ENCODE data around the gene FBLN2.

FBLN2 gene

DNA sequence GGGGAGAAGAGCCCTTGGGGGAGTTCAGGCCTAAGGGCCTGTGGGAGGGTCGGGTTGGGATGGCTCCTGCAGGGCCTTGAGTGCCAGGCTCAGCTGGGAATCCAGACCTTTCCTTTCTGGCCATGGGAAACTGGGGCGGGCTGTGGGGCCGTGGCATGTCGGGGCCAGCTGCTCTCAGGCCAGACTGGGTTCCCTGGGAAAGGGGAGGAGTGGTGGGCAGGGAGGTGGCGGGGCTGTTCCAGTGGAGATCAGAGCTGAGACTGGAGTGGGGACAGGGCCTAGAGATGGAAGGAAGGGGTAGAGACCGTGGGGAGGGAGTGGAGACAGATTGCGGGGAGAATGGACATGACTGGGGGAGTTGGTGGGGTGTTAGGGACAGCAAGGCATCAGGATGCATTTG lies 20.3 kb downstream of the FBLN2 start:
- no peak for DNase-seq

DNA sequence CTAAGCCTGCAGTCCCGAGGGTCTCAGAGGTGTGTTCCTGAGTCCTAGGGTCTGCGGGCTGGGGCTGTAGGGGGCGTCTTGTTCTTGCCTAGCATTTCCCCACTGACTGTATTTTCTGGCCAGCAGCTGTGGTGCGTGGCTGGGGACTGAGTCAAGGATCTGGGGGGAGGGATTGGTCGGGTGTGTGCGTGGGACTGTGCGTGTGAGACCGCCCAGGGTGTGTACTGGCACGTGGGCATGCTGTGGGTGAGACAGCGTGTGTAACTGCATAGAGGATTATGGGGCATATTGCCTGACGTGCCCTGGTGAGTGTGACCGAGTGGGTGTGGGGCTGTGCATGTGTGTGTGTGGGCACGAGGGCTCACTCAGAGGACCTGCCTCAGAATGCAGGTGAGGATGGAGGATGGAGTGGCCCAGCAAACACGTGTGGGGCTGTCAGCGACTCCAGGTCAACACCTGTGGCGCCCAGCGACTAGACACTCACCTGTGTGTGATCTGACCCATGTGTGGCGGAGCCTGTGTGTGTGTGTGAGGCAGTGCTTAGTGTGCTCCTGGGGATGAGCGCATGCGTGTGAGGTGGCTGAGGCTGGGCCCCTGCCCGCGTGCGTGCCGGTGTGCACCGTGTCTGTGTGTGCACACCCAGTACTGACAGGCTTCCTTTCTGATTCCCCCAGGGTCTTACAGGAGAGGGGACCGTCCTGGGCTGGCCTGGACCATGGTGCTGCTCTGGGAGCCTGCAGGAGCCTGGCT lies 20.9 kb downstream of the FBLN2 start:
- no peak for DNase-seq

DNA sequence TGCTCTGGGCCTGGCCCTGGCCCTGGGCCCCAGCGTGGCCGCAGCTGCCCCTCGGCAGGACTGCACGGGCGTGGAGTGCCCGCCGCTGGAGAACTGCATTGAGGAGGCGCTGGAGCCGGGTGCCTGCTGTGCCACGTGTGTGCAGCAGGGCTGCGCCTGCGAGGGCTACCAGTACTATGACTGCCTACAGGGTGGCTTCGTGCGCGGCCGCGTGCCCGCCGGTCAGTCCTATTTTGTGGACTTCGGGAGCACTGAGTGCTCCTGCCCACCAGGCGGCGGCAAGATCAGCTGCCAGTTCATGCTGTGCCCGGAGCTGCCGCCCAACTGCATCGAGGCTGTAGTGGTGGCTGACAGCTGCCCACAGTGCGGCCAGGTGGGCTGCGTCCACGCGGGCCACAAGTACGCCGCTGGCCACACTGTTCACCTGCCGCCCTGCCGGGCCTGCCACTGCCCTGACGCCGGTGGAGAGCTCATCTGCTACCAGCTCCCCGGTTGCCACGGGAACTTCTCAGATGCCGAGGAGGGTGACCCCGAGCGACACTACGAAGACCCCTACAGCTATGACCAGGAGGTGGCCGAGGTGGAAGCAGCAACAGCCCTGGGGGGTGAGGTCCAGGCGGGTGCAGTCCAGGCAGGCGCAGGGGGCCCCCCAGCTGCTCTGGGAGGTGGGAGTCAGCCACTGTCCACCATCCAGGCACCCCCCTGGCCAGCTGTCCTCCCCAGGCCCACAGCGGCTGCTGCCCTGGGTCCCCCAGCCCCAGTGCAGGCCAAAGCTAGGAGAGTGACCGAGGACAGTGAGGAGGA lies 21.7 kb downstream of the FBLN2 start:
- no peak for DNase-seq

DNA sequence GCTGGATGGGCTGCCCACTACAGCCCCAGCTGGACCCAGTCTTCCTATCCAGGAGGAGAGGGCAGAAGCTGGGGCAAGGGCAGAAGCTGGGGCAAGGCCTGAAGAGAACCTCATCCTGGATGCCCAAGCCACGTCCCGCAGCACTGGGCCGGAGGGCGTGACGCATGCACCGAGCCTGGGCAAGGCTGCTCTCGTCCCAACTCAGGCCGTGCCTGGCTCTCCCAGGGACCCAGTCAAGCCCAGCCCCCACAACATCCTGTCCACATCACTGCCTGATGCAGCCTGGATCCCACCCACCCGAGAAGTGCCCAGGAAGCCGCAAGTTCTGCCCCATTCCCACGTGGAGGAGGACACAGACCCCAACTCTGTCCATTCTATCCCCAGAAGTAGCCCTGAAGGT lies 22.3 kb downstream of the FBLN2 start:
- DNase-seq = no peak

DNA sequence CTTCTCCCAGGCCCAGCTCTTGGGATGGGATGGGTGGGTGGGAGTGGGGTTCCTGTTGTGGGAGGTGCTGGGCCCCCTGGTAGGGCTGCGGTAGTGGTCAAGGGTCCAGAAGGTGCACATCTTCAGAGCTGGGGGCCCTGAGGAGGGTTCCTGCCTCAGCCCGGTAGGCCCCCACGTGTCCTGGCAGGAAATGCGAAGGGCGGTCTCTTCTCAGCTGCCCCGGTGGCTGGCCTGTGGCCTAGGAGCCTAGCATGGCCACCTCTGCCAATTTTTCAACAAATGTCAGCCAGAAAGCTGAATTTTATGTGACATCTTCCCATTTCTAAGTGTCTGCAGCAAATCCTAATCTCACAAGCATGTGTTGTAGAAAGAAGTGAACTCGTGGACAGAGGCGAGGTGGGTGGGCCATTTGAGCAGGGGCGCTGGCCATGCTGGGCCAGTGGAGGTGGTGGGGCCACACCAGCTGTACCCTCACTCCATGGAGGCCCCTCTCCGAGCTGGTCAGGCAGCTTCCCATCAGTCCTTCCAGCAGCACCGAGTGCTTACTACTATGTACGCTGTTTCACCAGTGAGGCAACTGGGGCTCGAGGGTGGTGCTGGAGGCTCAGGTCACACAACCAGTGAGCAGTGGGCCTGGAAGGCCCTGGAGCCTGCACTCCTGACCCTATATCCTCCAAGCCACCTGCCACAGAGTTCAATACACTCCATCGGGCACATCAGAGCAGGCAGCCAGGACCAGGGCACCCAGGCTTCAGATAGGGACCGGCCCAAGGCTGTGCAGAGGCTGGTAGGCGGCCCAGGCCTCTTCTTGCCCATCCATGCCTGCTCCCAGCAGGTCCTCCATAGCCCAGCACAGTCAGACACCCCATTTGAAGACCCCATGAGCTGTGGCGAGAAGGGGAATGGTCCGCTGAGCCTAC lies 23.2 kb downstream of the FBLN2 start:
- DNase-seq = no peak

DNA sequence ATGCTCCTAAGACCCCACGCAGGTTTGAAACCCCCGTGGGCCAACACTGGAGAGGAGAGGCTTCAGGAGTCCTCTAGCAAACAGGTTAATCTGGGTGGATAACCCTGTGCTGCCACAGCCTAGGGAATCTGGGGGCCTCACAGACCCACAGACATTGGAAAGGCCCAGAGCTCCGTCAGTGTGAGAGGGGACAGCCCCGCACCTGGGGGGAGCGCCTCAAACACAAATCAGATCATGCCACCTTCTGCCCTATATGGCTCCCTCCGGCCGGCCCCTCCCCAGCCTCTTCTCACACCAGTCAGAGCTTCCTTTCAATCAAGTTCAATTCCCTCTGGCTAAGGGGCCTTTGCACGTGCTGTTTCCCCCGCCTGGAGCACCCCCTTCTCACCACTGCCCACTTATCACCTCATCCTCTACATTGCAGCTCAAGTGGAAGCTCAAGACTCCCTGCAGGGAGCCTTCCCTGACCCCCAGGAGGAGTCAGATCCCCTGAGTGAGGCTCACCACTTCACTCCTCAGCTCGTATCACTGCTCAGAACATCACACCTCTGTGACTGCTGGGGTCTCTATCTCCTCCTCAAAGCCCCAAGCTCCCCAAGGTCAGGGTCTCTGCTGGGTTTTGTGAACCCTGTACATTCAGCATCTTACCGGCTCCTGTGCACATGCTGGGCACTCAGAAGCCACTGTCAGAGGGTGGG lies 24.1 kb downstream of the FBLN2 start:
- DNase-seq = no peak

DNA sequence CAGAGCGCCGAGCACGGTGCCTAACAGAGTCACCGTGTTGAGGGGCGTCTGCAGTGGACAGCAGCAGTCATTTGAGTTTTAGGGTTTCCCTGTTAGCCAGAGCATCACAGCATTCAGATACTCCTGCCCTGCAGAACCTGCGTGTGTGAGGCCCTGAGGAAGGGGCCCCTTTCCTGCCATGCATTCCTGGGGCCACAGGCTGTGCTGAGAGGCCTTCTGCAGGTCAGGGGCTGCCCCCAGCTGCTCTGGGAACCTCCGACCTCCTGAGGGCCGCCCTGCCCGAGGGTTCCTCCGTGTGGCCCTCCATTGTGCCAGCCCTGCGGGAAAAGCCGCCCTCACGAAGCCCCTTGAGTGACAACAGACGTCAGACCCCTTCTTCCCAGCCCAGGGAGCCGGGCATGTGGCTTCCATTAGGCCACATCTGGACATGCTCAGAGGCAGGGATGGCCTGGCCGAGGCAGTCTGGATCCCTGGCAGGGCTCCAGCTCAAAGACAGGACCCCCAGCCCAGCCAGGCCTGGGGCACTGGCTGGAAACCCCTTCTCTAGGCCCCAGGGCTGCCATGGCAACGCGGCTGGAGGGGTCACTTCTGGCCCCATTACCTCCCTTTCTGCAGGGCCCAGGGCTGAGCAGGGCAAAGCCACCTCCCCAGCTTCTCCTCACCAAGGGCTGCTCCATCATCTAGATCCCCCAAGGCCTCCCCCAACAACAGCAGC lies 25.3 kb downstream of the FBLN2 start:
- DNase-seq = no peak

DNA sequence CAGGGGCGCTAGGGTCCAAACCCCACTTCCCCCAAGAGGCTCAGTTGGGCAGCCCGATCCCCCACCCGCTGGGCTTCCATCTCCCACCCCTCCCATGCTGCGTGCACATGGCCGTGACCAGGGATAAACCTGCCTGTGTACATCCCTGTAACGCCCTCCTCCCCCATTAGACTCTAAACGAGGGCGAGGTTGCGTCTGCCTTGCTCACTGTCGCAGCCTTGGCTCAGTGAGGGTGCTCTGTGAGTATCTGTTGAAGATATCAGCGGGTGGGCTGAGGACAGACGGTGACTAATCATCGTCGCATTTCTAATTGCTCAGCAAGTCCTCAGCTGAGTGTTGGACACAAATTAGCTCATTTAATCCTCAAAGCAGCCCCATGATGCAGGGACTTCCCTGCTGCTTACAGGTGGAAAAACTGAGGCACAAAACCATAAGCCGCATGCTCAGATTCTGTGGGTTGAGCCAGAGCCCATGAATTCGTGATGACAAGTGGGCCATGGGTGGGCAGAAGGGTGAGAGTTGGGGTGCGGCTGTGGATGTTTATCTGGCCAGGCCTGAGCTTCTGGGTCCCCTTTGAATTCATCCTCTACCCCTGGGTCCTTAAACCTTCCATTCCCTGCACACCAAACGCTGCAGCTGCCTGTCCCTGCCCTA lies 26.0 kb downstream of the FBLN2 start:
- no peak for DNase-seq

DNA sequence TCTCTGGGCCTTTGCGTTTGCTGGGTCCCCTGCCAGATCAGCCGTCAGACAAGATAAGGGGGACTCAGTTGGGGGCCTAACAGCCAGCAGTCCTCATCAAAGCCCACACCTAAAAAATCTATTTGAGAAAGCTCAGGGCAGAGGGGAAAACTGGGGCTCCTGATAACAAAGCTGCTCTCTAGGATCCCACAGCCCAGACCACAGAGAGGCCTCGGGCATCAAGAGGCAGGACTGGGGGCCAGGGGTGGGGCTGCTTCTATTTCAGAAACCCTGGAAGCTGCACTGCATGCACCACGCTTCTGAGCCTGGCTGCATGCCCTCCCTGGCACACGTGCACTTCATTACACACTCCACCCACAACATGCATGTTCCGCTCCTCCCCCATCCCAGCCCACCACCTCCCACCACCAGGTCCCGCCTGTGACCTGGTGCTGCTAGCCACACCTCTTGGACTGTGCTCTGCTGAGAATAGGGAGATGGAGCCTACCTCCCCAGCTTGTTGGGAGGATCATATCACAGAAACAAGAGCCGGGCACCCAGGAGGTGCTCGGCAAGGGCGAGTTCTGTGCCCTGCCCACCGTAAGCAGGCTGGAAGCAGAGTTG lies 26.6 kb downstream of the FBLN2 start:
- no peak for DNase-seq

DNA sequence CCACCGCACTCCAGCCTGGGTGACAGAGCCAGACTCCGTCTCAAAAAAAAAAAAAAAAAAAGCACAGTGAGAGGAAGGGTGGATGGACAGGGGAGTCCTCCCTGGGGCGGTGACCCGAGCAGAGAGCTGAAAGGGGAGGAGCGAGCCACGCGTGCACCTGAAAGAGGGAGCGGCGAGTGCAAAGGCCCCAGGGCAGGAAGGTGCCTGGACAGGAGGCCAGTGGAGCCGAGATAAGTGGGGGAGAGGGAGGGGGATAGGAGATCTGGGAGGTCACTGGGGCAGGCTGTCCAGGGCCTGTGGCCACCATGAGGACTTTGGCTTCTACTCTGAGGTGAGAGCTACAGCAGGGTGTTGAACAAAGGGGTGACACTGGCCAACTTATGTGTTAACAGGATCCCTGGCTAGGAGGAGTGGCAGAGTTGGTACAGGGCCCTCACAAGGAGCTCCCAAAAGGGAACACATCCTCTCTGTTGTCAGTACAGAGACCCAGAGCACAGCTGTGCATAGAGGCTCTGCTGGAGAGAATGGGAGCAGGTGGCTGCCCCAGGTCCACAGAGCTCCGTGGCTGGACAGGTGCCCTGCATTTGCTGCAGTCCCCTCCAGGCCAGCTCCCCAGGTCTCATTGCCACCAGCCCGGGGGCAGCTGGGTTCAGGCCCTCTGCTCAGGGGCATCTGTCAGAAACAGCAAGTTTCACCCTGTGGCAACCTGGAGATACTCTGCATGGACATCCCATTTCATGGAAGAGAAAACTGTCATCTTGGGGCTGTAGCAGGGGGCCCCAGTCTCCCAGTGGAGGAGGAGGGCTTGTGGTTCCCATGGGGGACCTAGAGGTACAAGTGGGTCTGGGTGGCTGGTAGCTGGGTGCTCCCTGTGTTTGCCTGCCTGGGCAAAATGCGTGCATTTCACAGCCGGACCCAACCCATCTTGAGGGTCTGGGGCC lies 28.5 kb downstream of the FBLN2 start:
- no peak for DNase-seq

DNA sequence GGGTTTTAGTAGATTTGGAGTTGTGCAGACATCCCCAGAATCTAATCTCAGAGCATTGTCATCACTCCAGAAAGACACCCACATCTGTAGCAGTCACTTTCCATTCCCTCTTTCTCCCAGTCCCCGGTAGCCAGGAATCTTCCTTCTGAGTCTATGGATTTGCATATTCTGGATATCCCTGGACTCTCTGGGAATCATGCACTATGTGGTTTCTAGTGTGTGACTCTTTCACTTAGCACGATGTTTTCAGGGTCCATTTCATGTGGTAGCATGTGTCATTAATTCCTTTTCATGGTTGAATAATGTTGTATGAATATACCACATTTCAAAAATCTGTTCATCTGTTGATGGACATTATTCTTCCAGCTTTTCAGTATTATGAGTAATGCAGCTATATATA lies 29.3 kb downstream of the FBLN2 start:
- DNase-seq = no peak

DNA sequence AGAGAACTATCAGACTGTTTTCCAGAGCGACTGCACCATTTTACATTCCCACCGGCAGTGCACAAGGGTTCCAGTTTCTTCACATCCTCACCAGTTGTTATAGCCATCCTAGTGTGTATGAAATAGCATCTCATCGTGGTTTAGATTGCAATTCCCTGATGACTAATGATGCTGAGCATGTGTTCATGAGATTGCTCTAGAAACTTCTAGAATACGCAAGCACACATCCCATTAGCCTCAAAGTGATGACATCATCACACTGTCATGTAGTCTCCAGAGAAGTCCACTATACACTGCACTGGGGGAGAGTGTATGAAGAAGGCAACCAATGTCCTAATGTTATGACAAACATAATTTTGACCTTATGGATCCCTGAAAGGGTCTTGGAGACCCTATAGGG lies 30.1 kb downstream of the FBLN2 start:
- peak; percentile 91 for DNase-seq

DNA sequence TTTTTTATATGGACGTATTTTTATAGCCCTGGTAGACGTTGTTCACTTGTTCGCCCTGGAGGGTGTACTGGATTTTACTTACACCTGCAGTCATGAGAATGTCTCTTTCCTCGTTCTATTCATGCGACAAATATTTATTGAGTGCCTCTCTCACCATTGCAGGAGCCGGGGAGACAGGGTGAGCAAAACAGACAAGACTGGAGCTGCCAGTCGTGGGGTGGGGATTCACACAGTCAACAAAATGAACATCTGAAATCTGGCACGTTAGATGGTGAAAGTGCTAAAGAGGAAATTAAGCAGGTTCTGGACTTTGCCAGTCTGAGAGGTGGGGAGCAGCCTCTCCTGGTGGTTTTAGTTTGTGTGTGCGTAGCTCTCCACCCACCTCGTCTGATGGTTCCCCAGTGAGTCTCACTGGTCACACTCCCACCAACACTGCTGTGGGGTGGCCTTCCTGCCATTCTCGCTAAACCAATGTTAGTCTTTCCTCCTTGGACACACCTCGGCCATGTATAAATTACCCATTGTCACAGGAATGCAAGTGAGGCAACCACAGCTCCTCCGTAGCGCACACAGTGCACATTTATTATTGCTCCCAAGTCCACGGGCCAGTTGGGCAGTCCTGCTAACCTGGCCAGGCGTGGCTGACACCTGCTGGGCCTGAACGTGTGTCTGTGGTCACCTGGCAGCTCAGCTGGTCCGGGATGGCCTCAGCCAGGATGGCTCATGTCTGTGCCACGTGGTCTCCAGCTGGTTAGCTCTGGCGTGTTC lies 31.5 kb downstream of the FBLN2 start:
- DNase-seq = no peak

DNA sequence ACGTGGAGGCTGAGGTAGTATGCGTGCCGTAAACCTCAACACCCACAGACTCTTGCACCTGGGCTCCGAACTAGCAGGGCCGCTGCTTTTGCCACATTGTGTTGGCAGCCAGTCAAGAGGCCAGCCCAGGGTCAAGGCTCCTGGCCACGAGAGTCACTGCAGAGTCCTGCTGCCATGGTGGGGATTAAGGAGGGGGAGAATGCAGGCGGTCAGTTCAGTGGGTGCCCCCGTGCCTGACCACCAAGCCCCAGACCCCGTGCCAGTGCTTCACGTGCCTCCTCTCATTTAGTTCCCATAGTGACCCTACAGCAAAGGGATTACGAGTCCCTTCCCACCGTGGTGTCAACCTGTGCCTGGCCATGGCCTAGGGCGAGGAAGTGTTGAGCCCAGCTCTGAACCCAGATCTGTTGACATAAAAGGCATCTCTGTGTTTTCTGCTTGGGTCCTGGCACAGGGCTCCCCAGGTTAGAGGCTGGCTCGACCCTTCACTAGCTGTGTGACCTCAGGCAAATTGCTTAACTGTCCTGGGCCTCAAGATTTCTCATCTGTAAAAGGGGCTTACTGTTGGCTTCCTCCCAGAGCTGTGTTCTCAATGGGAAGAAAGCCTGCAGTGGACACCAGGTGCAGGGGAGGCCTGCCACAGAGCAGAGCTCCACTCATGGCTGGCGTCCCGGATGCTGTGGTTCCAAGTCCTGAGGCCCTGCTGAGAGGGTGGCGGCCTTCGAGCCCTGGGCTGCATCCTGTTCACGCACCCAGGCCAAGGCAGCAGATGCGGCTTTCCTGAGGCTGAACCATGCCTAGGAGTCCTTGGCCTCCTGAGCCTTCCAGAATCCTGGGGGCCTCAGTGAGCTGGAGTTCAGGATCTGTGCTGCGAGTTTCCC lies 32.8 kb downstream of the FBLN2 start:
- no peak for DNase-seq

DNA sequence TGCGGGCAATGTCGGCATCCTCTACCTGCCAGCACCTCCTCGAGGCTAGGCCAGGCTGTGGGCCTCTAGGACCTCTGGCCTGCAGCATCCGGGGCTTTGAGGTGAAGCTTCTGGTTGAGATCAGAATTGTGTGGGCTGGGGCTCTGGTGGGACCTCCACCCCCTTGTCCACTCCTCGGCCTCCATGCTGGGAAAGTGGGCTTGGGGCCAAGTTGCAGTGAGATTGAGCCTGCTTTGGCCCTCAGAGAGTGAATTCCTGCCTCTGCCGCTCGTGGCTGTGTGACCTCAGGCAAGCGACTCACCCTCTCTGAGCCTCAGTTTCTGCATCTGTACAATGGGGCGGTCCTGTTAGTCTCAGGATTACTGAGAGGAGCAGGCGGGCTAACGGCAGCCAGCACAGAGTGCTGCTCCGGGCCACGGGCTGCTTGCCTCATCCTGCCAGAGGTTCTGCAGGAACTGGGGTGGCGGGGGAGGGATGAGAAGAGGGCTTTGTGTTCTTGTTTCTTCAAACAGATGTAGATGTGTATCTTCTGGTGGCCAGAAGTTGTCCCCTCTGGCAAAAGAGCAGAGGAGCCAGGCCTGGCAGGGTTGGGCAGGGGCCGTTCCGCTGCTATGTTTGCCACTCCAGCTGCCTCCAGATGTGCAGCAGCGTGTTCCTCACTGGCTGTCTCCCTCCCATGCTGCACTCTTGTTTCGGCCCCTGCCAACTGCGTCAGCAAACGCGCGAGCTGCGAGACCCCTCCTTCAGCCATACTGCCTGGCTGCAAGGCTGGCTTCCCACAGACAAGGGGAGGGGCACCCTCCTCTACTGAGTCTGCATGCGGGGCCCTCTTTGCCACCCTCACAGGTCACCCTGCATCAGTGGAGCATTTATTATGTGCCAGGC lies 33.7 kb downstream of the FBLN2 start:
- DNase-seq = no peak

DNA sequence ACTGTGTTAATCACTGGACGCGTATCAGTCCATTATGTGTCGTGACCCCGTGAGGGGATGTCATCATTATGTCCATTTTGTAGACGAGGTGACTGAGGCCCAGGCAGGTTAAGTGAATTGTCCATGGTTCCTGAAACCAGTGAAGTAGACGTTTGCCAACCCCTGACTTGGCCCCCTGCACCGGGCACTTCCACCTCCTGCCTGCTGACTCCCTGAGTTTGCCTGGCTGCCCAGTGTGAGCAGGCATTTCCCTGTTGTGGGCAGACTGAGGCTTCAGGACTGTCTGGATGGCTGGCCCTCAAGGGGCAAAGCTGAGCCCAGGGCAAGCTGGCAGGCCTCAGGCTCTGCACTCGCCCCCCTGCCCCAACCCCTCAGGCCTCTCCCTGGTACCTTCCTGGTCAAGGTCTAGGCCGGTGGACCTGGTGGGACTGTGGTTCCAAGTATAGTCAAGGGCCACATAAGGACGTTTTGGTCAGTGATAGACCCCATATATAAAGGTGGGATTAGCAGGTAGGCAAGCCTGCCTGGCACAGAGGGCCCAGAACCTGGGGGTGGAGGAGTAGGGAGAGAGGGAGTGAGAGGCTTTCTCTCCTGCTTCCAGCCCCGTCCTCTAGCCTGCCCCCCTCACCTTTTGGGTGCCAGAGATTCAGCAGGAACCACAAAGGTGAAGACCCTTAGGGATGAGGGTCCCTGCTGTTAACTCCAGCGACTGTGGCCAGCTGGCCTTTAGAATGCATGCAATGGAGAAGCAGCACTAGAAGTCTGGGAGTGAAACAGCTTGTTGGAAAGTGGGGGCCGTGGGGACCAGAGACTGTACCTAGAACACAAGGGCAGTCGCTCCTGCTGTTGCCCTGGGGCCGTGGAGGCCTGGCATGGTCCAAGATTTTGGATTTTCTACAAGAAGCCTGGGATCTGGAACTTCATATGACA lies 34.6 kb downstream of the FBLN2 start:
- DNase-seq = no peak

Data from MV-4-11 (cell line).